ENCODE results near the gene FLRT2. TPM values are rescaled to one million over a fixed set of nuclear protein-coding genes. Genes with fewer than 3 reads are reported as not detected.

FLRT2 gene
- total RNA-seq, 1 donor from 2014 or later = 24.6 TPM

- Histone ChIP-seq H3K4me3 (peak overlapping the region; percentile 65 to 74), H3K4me1 (peaks cover 4 to 10% of the 10 kb centered on the region in 2 donors), H3K27ac (no peak overlapping the region), H3K27me3 (no peaks in the 10 kb centered on the region), H3K36me3 (no peaks in the 10 kb centered on the region), H3K9me3 (no peaks in the 10 kb centered on the region)
- TF ChIP-seq CTCF (IDR thresholded peaks at IDR 0.05) = no peak
- DNase-seq (ENCODE audit: low spot score in 2 of 2) = no peak
- intact Hi-C loops (cut with DNase I) = loop anchor here (5.0 to 10.0 kb wide), 3 partner anchors 257 to 1450 kb away; no protein-coding TSS in a partner anchor
Observed at GRCh38 chr14:85534458-85535293, 4.7 kb downstream of the FLRT2 start.

GRCh38 chr14:85535321-85535720, 5.4 kb downstream of the FLRT2 start:
- intact Hi-C loops (cut with DNase I) = loop anchor here (10.0 kb wide), 1 partner anchor 1451 kb away; no protein-coding TSS in a partner anchor
- TF ChIP-seq CTCF (IDR thresholded peaks at IDR 0.05) = no peak
- no peaks in the 10 kb centered on the region for H3K27me3 ChIP-seq
- peaks cover 4 to 10% of the 10 kb centered on the region in 2 donors for H3K4me1 ChIP-seq
- H3K4me3 ChIP-seq = peak overlapping the region; percentile 65 to 74
- no peaks in the 10 kb centered on the region for H3K9me3 ChIP-seq
- DNase-seq (ENCODE audit: low spot score in 2 of 2) = no peak
- H3K27ac ChIP-seq = no peak overlapping the region
- H3K36me3 ChIP-seq = no peaks in the 10 kb centered on the region

- DNase-seq (ENCODE audit: low spot score in 2 of 2) = no peak
Observed at GRCh38 chr14:85535991-85536832, 6.3 kb downstream of the FLRT2 start.

GRCh38 chr14:85536833-85537190, 6.9 kb downstream of the FLRT2 start:
- H3K4me3 ChIP-seq = no peak overlapping the region
- no peaks in the 10 kb centered on the region for H3K9me3 ChIP-seq
- no peak for TF ChIP-seq CTCF (IDR thresholded peaks at IDR 0.05)
- DNase-seq (ENCODE audit: low spot score in 2 of 2) = no peak
- no peaks in the 10 kb centered on the region for H3K27me3 ChIP-seq
- intact Hi-C loops (cut with DNase I) = loop anchor here (10.0 kb wide), 1 partner anchor 1452 kb away; no protein-coding TSS in a partner anchor
- no peaks in the 10 kb centered on the region for H3K36me3 ChIP-seq
- no peak overlapping the region for H3K27ac ChIP-seq
- peaks cover 0 to 3% of the 10 kb centered on the region in 2 donors for H3K4me1 ChIP-seq

More at GRCh38 chr14:85535991-85536832, 6.3 kb downstream of the FLRT2 start:
- peak overlapping the region; percentile 18 to 28 for H3K4me3 ChIP-seq
- intact Hi-C loops (cut with DNase I) = loop anchor here (10.0 kb wide), 1 partner anchor 1451 kb away; no protein-coding TSS in a partner anchor
- H3K27ac ChIP-seq = peak overlapping the region in 1 of 2 donors; percentile 20
- TF ChIP-seq CTCF (IDR thresholded peaks at IDR 0.05) = peak in 2 of 3 experiments; percentile 32 to 57
- peaks cover under 1 to 4% of the 10 kb centered on the region in 2 donors for H3K4me1 ChIP-seq
- no peaks in the 10 kb centered on the region for H3K27me3 ChIP-seq
- no peaks in the 10 kb centered on the region for H3K9me3 ChIP-seq
- no peaks in the 10 kb centered on the region for H3K36me3 ChIP-seq

GRCh38 chr14:85537526-85537925, 7.6 kb downstream of the FLRT2 start:
- no peak for DNase-seq (ENCODE audit: low spot score in 2 of 2)
- Histone ChIP-seq H3K4me3 (no peak overlapping the region), H3K27ac (no peak overlapping the region), H3K36me3 (no peaks in the 10 kb centered on the region), H3K27me3 (no peaks in the 10 kb centered on the region), H3K9me3 (no peaks in the 10 kb centered on the region), H3K4me1 (peaks cover 0 to 3% of the 10 kb centered on the region in 2 donors)
- intact Hi-C loops (cut with DNase I) = loop anchor here (10.0 kb wide), 1 partner anchor 1453 kb away; no protein-coding TSS in a partner anchor
- TF ChIP-seq CTCF (IDR thresholded peaks at IDR 0.05) = no peak

Data from ascending aorta (tissue), 2 donors.